NCI-H2227 (cell line): ENCODE measurements around the gene FBN3.

Source experiments
- DNase-seq: peaks from one replicate; lab custom pipeline; 2025; ENCODE audit not compliant: unreplicated experiment; lab: John Stamatoyannopoulos, UW

The FBN3 gene

GRCh38 chr19:8148410-8149260 is 757 bp downstream of the FBN3 start:
- peak; percentile 54 for DNase-seq

GRCh38 chr19:8148088-8148409 is 1.3 kb downstream of the FBN3 start:
- no peak for DNase-seq

- DNase-seq: no peak
These were observed 1.8 kb downstream of the FBN3 start for GRCh38 chr19:8147582-8147978.

- no peak for DNase-seq
These were observed 2.4 kb downstream of the FBN3 start for GRCh38 chr19:8146877-8147581.

GRCh38 chr19:8144273-8144995 is 5.0 kb downstream of the FBN3 start:
- no peak for DNase-seq

- no peak for DNase-seq
These were observed 6.4 kb downstream of the FBN3 start for GRCh38 chr19:8143041-8143440.

GRCh38 chr19:8142513-8142900 is 6.9 kb downstream of the FBN3 start:
- DNase-seq: no peak

GRCh38 chr19:8141726-8142512 is 7.5 kb downstream of the FBN3 start:
- no peak for DNase-seq

GRCh38 chr19:8138201-8138600 is 11.2 kb downstream of the FBN3 start:
- no peak for DNase-seq

GRCh38 chr19:8137425-8137824 is 12.0 kb downstream of the FBN3 start:
- DNase-seq: no peak

- no peak for DNase-seq
These were observed 13.3 kb downstream of the FBN3 start for GRCh38 chr19:8135946-8136618.

- no peak for DNase-seq
These were observed 16.4 kb downstream of the FBN3 start for GRCh38 chr19:8132858-8133458.

- no peak for DNase-seq
These were observed 17.9 kb downstream of the FBN3 start for GRCh38 chr19:8131517-8131916.

- no peak for DNase-seq
These were observed 20.3 kb downstream of the FBN3 start for GRCh38 chr19:8129061-8129618.

- no peak for DNase-seq
These were observed 20.8 kb downstream of the FBN3 start for GRCh38 chr19:8128551-8128950.

- no peak for DNase-seq
These were observed 22.1 kb downstream of the FBN3 start for GRCh38 chr19:8127311-8127710.

GRCh38 chr19:8126511-8126910 is 22.9 kb downstream of the FBN3 start:
- DNase-seq: no peak

- no peak for DNase-seq
These were observed 23.4 kb downstream of the FBN3 start for GRCh38 chr19:8126008-8126407.

GRCh38 chr19:8123683-8124082 is 25.7 kb downstream of the FBN3 start:
- DNase-seq: no peak
